ENCODE measurements around the gene SMG6. TPM values are rescaled to one million over a fixed set of nuclear protein-coding genes. Genes with fewer than 3 reads are reported as not detected.

The SMG6 gene
- total RNA-seq, 1 donor from 2014 or later, result 36.7 TPM

GRCh38 chr17:2211661-2212399 is 91.8 kb downstream of the SMG6 start:
- Mint-ChIP-seq H3K27ac (ENCODE audit: unreplicated experiment) (peak overlapping the region; percentile 27), H3K4me3 (ENCODE audit: unreplicated experiment) (no peak overlapping the region), H3K4me1 (ENCODE audit: unreplicated experiment) (peaks cover 48% of the 10 kb centered on the region), H3K36me3 (ENCODE audit: unreplicated experiment) (peaks cover 3% of the 10 kb centered on the region), H3K9me3 (ENCODE audit: unreplicated experiment) (no peaks in the 10 kb centered on the region), H3K27me3 (ENCODE audit: unreplicated experiment) (no peaks in the 10 kb centered on the region)
- no peak for DNase-seq (ENCODE audit: extremely low spot score, unreplicated experiment)
- no peak for TF ChIP-seq CTCF (IDR thresholded peaks at IDR 0.05)

GRCh38 chr17:2210726-2211125 is 92.9 kb downstream of the SMG6 start:
- Mint-ChIP-seq H3K27ac (ENCODE audit: unreplicated experiment) (no peak overlapping the region), H3K27me3 (ENCODE audit: unreplicated experiment) (no peaks in the 10 kb centered on the region), H3K4me3 (ENCODE audit: unreplicated experiment) (no peak overlapping the region), H3K36me3 (ENCODE audit: unreplicated experiment) (peaks cover 3% of the 10 kb centered on the region), H3K9me3 (ENCODE audit: unreplicated experiment) (no peaks in the 10 kb centered on the region), H3K4me1 (ENCODE audit: unreplicated experiment) (peaks cover 39% of the 10 kb centered on the region)
- no peak for TF ChIP-seq CTCF (IDR thresholded peaks at IDR 0.05)
- DNase-seq (ENCODE audit: extremely low spot score, unreplicated experiment), result no peak

GRCh38 chr17:2207815-2208515 is 95.6 kb downstream of the SMG6 start:
- Mint-ChIP-seq H3K36me3 (ENCODE audit: unreplicated experiment) (peaks cover 4% of the 10 kb centered on the region), H3K27me3 (ENCODE audit: unreplicated experiment) (no peaks in the 10 kb centered on the region), H3K27ac (ENCODE audit: unreplicated experiment) (no peak overlapping the region), H3K4me1 (ENCODE audit: unreplicated experiment) (peaks cover 12% of the 10 kb centered on the region), H3K9me3 (ENCODE audit: unreplicated experiment) (no peaks in the 10 kb centered on the region), H3K4me3 (ENCODE audit: unreplicated experiment) (no peak overlapping the region)
- no peak for TF ChIP-seq CTCF (IDR thresholded peaks at IDR 0.05)
- DNase-seq (ENCODE audit: extremely low spot score, unreplicated experiment), result no peak

- TF ChIP-seq CTCF (IDR thresholded peaks at IDR 0.05), result no peak
- Mint-ChIP-seq H3K27ac (ENCODE audit: unreplicated experiment) (no peak overlapping the region), H3K27me3 (ENCODE audit: unreplicated experiment) (no peaks in the 10 kb centered on the region), H3K9me3 (ENCODE audit: unreplicated experiment) (no peaks in the 10 kb centered on the region), H3K4me1 (ENCODE audit: unreplicated experiment) (no peaks in the 10 kb centered on the region), H3K36me3 (ENCODE audit: unreplicated experiment) (peaks cover 9% of the 10 kb centered on the region), H3K4me3 (ENCODE audit: unreplicated experiment) (no peak overlapping the region)
- no peak for DNase-seq (ENCODE audit: extremely low spot score, unreplicated experiment)
Observed at GRCh38 chr17:2204393-2204792, 99.2 kb downstream of the SMG6 start.

GRCh38 chr17:2203818-2204217 is 99.8 kb downstream of the SMG6 start:
- Mint-ChIP-seq H3K27ac (ENCODE audit: unreplicated experiment) (no peak overlapping the region), H3K9me3 (ENCODE audit: unreplicated experiment) (no peaks in the 10 kb centered on the region), H3K4me3 (ENCODE audit: unreplicated experiment) (no peak overlapping the region), H3K4me1 (ENCODE audit: unreplicated experiment) (no peaks in the 10 kb centered on the region), H3K36me3 (ENCODE audit: unreplicated experiment) (peaks cover 9% of the 10 kb centered on the region), H3K27me3 (ENCODE audit: unreplicated experiment) (no peaks in the 10 kb centered on the region)
- TF ChIP-seq CTCF (IDR thresholded peaks at IDR 0.05), result no peak
- DNase-seq (ENCODE audit: extremely low spot score, unreplicated experiment), result no peak
